HCEC 1CT (cell line): ENCODE results near the gene CNRIP1.

ENCODE experiments used
- DNase-seq: peaks from one replicate; pipeline ENCODE4 v3.0.0-alpha.2; 2017

Gene CNRIP1

DNA sequence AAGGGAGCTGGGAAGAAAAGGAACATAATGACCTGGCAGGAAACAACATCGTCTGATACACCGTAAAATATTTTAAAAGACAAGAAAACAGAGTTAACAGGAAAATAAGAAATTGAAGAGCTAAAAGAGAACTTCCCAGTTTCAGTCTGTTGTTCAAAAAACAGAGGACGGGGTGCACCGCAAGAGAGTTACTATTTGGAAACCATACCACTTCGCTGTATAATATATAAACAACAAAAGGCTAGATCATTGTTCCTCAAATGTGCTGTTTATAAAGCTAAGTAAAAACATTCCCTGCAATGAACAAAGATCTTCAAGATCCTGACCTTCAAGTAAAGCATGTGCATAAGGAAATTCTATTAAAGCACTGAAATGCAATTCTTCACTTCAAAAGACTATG, 69.6 kb downstream of the CNRIP1 start:
- no peak for DNase-seq

DNA sequence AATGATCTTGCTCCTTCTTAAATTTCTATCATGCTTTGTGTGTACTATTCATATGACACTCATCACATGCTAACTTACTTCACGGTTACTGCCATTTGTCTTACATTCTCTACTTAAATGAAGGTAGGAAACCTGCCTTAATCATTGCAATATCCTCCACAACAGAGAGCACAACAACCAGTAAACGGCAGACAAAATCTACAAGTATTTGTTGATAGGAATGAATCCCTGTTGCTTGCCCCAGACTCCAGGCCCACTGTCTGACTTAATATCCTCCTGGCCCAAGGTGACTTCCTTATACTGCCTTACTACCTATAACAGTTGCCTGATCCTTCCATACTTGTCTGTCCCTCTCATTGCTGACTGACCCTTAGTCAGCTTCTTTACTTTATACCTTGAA, 70.9 kb downstream of the CNRIP1 start:
- DNase-seq: no peak

DNA sequence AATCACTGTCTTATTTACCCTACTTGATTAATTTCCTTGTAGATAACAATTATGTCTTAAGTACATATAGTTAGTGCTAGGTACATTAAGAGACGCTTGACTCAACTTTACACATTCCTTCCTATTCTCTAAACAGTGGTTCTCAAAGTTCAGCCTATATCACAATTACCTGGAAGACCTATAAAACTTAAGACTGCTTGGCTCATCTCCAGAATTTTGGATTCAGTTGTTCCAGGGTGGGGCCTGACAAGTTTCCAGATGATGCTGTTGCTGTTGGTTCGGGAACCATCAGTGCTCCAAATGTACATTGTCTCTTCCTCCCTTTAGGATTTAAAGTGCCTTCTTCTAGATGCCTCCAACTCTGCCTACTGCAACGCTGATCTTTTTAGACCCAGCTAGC, 71.4 kb downstream of the CNRIP1 start:
- DNase-seq: no peak

DNA sequence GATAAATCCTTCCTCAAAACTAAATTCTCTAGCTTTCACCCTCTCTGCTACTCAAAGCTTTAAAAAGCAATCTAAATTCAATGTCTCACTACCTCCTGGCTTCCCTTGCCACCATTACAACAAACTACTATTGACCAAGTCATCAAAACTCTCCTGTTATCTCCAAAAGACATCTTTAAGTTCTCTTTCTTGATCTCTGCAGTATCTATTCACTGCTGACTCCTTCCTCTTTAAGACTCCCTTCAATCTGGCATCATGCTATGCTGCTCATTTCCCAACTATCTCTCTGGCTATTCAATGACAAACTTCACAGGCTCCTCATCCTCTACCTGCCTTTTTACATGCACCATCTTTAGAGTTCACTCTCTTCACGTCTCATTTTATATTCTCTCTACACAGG, 73.4 kb downstream of the CNRIP1 start:
- no peak for DNase-seq

DNA sequence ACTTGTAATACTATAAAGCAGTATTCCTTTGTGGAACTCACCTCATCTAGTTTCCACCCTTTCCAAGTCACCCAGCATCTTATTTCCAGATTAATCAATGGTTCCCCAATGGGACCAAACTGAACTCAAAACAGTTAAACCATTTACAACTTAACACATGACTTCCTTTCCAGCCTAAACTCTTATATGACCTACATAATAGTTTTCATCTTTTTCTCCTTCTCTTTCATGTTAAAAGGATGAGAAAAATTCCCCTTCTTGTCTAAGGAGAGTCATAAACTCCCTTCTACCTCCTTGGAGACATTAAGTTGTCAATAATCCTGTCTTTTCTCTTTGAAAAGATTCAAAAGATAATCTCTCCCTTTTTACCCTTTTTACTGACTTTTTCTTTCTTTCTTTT, 74.1 kb downstream of the CNRIP1 start:
- DNase-seq: no peak

DNA sequence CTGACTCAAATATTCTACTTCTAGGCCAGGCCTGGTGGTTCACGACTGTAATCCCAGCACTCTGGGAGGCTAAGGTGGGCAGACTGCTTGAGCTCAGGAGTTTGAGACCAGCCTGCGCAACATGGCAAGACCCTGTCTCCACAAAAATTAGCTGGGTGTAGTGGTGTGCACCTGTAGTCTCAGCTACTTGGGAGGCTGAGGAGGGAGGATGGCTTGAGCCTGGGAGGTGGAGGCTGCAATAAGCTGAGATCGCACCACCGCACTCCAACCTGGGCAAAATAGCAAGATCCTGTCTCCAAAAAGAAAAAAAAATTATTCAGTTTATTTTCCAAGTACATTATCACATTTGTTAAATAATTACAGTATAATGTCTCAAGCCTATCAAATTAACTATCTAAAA, 74.7 kb downstream of the CNRIP1 start:
- no peak for DNase-seq

DNA sequence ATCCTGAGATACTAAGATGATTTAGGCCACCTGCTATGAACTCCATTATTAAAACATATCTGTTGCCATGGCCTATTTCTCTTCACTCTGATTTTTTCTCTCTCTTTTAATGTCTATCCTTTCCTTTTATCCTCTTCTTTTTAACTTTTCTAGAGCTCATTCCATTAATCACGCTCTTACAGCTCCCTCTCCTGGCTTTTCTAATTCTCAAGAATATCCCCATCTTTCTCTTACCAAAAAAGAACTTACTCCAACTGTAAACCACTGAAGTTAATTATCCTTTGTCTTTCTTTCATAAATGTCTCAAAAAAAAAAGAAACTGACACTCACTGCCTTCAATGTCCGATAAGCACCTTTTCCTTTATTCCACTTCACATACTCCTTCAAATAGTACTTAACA, 75.3 kb downstream of the CNRIP1 start:
- no peak for DNase-seq
